Vagina (tissue), 2 donors: Measurements from ENCODE around the gene SMIM29.

Experiments
- POLR2AphosphoS5 ChIP-seq, 2 donors: sonication (generic); formaldehyde crosslinking; IDR thresholded peaks; one replicate each; pipeline ENCODE4 v1.9.0; 2017; ENCODE audit warnings: antibody characterized with exemption in 2 of 2, mild to moderate bottlenecking in 2 of 2, low read depth in 1 of 2; ENCODE audit not compliant: insufficient read depth in 1 of 2
- TF ChIP-seq, protein P1 (sequence below), 3 experiments: fragments of 450-650 bp in 2 of 3; fragments of 200-600 bp in 1 of 3; sonication (generic) in 1 of 3; IDR thresholded peaks; one replicate each; pipeline ENCODE4 v1.5.1; 2017 to 2019; ENCODE audit warnings: antibody characterized with exemption in 3 of 3, mild to moderate bottlenecking in 2 of 3, moderate library complexity in 2 of 3

DNA sequence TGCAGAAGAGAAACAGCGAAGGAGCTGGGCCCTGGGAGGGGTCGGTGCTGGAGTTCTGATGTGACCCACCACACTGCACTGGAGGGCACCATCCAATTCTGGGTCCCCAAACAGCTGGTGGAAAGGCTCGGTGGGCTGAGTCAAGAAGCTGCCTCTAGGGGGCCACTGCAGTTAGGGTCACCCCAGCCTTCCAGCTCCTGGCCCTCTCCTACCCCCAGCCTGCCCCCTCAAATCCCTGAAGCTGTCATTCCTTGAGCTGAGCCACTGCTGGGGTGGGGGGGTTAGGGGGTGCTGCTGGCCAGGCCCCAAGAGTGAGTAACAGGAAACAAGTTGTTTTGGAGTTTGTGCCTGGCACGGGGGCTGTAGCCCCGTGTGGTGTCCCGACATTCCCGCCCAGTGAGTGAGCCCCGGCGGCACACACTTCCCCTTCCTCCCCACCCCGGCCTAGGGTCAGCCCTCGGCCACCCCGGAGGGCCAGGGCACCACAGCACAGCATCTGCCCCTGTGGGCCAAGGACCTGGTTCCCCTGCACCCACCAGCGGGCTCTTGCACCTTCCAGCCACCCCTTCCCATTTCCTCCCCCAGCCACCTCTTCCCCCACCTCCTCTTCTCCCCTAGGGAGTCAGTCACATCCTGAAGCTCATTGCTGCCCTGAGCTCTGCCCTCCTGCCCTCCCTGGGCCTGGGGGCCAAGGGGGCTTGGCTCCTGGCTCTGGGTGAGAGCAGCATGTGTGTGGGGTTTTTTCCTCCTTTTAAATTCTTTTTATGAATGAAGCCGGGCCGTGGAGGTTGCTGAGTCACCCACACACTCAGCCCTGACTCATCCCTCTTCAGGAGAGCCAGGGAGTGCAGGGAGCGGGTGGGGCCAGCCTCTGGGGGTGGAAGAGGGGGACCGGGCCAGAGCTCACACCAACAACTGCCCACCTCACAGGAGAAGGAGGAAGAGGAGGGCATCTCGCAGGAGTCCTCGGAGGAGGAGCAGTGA lies 4.6 kb downstream of the SMIM29 start:
- TF ChIP-seq, protein P1, sequence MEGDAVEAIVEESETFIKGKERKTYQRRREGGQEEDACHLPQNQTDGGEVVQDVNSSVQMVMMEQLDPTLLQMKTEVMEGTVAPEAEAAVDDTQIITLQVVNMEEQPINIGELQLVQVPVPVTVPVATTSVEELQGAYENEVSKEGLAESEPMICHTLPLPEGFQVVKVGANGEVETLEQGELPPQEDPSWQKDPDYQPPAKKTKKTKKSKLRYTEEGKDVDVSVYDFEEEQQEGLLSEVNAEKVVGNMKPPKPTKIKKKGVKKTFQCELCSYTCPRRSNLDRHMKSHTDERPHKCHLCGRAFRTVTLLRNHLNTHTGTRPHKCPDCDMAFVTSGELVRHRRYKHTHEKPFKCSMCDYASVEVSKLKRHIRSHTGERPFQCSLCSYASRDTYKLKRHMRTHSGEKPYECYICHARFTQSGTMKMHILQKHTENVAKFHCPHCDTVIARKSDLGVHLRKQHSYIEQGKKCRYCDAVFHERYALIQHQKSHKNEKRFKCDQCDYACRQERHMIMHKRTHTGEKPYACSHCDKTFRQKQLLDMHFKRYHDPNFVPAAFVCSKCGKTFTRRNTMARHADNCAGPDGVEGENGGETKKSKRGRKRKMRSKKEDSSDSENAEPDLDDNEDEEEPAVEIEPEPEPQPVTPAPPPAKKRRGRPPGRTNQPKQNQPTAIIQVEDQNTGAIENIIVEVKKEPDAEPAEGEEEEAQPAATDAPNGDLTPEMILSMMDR (IDR thresholded peaks at IDR 0.05) = peak in 1 of 3 experiments; percentile 6
- peak; percentile 64 for TF ChIP-seq POLR2AphosphoS5 (IDR thresholded peaks at IDR 0.05; ENCODE audit: insufficient read depth in 1 of 2, low read depth in 1 of 2)
